Measurements from ENCODE around the gene AFG1L. TPM values are rescaled to one million over a fixed set of nuclear protein-coding genes. Genes with fewer than 3 reads are reported as not detected.

AFG1L gene
- total and polyA plus RNA-seq, 11 donors = 1.9 to 16.6 (median 10.9) TPM

DNA sequence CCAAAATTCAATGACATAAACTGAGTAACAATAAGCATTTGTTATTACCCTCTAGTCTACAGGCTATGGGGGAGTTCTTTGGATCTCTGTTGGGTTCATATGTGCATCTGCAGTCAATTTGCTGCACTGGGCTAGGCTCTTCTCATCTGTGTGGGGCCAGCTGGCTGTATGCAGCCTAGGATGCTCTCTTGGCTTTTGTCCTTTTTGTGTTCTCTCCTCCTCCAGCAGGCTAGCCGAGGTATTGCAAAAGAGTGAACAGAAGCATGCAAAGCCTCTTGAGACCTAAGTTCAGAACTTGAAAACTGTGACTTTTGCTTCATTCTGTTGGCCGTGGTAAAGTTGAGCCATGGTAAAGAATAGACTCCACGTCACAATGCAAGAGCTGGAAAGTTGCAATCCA is 203.0 kb downstream of the AFG1L start:
- H3K4me3 ChIP-seq = no peak overlapping the region
- no peaks in the 10 kb centered on the region for H3K9me3 ChIP-seq
- DNase-seq (no peak), ATAC-seq (peak in 1 of 4 donors; percentile 37)
- WGBS, 4 donors = 49 to 57% (median 52%) methylated on average over 3 of the region's 3 CpGs
- intact Hi-C loops (cut with DNase I) = loop anchor here in 9 of 10 donors (10.0 kb wide), 5 partner anchors 233 to 523 kb away; partner anchors contain the start of gene SNX3 (in 1 of the 9)
- H3K36me3 ChIP-seq = peaks cover 0 to 14% (median 0%) of the 10 kb centered on the region in 9 donors
- TF ChIP-seq POLR2A (IDR thresholded peaks at IDR 0.05) (no peak), CTCF (IDR thresholded peaks at IDR 0.05) (peak in 10 of 12 donors; percentile 11 to 48 (median 25))
- no peak overlapping the region for H3K27ac ChIP-seq
- H3K27me3 ChIP-seq = no peaks in the 10 kb centered on the region
- no peaks in the 10 kb centered on the region for H3K4me1 ChIP-seq

- intact Hi-C loops (cut with DNase I) = no loop called here
- no peak overlapping the region for H3K27ac ChIP-seq
- DNase-seq (no peak), ATAC-seq (no peak)
- no peaks in the 10 kb centered on the region for H3K27me3 ChIP-seq
- no peak overlapping the region for H3K4me3 ChIP-seq
- TF ChIP-seq CTCF (IDR thresholded peaks at IDR 0.05) (no peak), POLR2A (IDR thresholded peaks at IDR 0.05) (no peak)
- WGBS, 4 donors = 70 to 75% (median 74%) methylated on average over 3 of the region's 3 CpGs
- no peaks in the 10 kb centered on the region for H3K4me1 ChIP-seq
- H3K36me3 ChIP-seq = peaks cover 0 to 14% (median 0%) of the 10 kb centered on the region in 9 donors
- no peaks in the 10 kb centered on the region for H3K9me3 ChIP-seq
Observed at GRCh38 chr6:108501559-108501958, 206.7 kb downstream of the AFG1L start.

- TF ChIP-seq POLR2A (IDR thresholded peaks at IDR 0.05) (no peak), CTCF (IDR thresholded peaks at IDR 0.05) (no peak)
- no peak for ATAC-seq
- H3K27me3 ChIP-seq = no peaks in the 10 kb centered on the region
- intact Hi-C loops (cut with DNase I) = no loop called here
- H3K4me3 ChIP-seq = no peak overlapping the region
- H3K9me3 ChIP-seq = no peaks in the 10 kb centered on the region
- no peak overlapping the region for H3K27ac ChIP-seq
- no peaks in the 10 kb centered on the region for H3K4me1 ChIP-seq
- no peak for DNase-seq
- peaks cover 0 to 14% (median 0%) of the 10 kb centered on the region in 9 donors for H3K36me3 ChIP-seq
- 88 to 100% (median 90%) methylated on average over 1 of the region's 1 CpG for WGBS, 4 donors
Observed at GRCh38 chr6:108502832-108503231, 208.0 kb downstream of the AFG1L start.

DNA sequence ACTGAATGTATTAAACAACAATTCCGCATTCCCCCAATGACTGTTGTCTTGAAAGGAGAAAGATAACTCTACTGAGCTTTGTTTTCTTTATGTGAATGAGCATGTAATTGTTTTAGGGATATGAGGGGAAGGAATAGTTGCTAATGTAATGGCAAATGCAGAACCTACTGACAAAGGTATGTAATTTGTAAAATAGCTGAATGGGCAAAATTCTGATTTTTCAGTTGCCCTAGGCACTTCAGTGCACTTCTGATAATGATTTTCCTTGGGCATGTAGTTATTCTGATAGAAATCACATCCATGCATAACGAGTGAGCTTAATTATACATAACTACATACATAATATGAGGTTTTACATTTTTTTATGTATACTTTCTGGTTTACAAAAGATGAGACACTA is 212.5 kb downstream of the AFG1L start:
- Histone ChIP-seq H3K36me3 (peaks cover 0 to 8% (median 0%) of the 10 kb centered on the region in 9 donors), H3K27me3 (no peaks in the 10 kb centered on the region), H3K9me3 (no peaks in the 10 kb centered on the region), H3K4me1 (no peaks in the 10 kb centered on the region), H3K4me3 (no peak overlapping the region), H3K27ac (no peak overlapping the region)
- no peak for DNase-seq
- 92 to 95% (median 94%) methylated on average over 2 of the region's 2 CpGs for WGBS, 4 donors
- TF ChIP-seq CTCF (IDR thresholded peaks at IDR 0.05) = no peak
- no peak for TF ChIP-seq POLR2A (IDR thresholded peaks at IDR 0.05)
- intact Hi-C loops (cut with DNase I) = no loop called here
- ATAC-seq = no peak

Data from heart left ventricle (tissue), 16 donors.